A204.1 (cell line): ENCODE measurements around the gene EEF1AKMT1.

Experiments
- FAIRE-seq: peaks from 2 replicates; lab custom pipeline; 2012; peaks lifted over from hg19 to GRCh38; lab: Jason Lieb, UNC

EEF1AKMT1 gene

DNA sequence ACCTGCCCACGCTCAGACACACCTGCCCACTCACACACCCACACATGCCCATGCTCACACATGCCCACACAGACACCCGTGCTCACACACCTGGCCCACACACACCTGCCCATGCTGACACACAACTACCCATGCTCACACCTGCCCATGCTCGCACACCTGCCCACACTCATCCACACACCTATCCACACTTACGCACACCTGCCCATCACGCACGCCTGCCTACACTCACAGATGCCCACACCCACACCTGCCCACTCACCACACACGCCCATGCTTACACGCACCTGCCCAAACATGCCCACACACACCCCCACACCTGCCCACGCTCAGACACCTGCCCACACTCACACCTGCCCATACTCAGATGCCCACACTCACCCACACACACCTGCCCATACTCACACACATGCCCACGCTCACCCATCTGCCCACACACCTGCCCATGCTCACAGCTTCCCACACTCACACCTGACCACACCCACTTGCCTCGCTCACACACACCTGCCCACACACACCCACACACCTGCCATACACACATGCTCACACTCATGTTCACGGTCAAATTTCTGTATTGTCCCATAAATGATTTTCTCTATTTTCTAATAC is 54.7 kb downstream of the EEF1AKMT1 start:
- no peak for FAIRE-seq

DNA sequence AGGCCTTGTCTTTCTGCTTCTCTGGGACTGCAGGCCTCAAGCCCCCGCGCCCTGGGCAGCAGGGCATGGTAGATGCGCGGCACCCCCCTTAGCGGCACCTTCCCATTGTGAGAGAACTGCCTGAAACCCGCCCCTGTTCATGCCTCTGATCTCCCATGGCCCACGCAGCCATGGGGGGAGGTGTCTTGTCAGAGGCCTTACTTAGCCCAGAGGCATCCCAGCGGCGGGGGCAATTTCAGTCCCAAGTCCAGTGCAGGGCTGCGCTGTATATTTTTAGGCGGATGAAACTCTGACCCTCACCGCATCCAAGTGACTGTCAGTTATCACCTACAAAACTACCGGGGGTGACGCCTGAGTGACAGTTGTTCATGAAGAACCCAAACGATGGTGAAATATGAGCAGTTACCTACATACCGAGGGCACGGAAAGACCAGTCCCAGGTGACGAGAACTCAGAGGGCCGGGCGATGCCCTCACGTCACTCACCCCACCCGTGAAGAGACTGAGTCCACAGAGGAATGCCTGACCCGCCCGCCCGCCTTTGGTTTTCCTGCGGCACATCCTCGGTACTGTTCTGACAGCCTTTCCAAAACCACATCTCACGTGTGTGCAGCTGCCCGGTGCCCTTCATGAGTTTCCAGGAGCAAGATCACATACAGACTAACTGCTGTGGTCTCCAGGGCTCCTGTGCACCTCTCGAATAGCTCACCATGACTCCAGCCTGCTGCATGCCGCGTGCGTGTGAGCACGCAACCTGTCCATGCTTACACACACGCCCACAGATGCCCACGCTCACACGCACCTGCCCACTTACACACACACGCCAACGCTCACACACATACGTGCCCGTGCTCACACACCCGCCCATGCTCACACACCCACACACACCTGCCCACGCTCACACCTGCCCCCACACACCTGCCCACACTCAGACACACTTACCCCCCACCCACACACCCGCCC is 55.9 kb downstream of the EEF1AKMT1 start:
- no peak for FAIRE-seq

DNA sequence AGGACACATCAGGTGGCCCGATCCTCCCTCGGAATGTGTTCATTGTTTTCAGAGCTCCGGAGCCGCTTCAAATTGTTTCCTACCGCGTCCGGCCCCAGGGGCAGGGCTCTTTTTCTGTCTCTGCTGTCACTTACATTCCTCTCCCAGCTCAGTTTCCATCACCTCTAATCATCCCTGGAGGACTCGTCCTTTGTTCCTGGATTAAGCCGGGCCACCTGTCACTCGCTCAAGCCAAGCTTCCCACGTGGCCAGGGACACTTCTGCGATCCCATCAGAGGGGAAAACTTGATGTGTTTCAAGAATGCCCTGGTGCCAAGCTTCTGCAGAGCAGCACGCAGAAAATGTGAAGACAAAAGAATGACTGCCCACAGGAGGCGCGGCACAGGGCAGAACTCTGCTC is 56.8 kb downstream of the EEF1AKMT1 start:
- FAIRE-seq = no peak

DNA sequence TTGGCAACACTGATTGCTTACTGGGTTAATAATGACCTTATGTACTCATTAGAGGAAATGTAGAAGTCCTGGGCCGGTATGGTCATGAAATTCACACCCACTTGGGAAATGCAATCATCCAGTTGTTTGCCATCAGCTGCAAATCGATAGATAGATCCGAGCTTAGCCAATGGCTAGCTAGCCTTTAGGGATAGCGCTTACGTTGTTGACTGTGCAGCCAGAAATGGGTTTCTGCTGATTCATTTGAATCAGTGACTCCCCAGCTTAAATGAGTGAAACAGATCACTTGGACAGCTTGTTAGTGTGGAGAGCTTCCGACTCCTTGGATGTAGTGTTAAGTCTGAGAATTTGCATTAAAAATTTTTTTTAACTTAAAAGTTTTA is 58.4 kb downstream of the EEF1AKMT1 start:
- FAIRE-seq = no peak

DNA sequence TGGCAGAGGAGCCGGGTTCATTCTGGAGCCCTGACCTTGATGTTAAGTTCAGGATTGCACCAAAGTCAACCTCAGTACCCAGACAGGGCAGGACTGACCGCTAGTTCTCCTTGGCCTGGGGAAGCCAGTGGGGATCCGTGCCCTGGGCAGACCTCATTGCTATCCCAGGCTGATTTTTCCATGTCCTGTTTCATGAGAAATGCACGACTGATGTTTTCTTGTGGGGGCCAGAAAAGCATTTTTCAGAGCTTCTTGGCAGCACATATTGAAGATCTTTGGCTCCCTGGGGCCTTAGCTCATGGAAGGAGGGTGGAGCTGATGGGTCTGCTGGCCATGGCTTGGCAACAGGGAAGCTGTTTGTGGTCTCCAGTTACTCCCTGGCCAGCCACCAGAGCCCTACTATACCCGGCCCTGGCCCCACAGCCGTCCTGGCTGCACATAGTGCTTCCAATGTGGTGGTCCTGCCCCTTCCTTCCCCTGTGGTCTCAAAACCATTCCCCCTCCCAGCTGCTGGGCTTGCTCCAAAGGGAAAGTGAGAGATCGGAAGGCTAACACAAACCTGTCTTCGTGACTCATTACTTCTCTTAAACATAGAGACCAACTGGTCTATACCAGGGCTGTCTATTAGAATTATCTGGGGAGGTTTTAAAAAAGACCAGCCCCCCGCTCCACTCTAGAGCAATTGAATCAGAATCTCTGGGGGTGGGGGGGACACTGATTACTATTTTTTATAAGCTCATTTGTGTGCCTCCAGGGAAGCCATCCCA is 59.0 kb downstream of the EEF1AKMT1 start:
- FAIRE-seq = no peak

DNA sequence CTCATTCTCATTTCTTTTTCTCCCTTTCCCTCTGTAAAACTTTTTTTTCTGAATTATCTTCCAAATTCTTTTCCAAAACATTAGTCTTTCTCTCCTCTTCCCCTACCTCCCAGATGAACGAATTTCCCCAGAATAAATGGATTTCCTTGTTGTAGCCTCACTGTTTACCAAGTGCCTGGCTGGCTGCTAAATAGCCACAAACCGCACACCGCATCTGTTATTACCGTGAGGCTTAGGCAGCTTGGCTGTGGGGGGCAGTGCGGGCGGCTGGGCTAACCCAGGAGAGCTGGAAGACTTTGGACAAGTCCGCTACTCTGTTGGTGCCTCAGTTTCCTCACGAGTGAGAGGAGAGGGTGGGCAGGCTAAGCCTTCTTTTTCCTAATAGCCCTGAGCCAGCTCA is 59.6 kb downstream of the EEF1AKMT1 start:
- no peak for FAIRE-seq

DNA sequence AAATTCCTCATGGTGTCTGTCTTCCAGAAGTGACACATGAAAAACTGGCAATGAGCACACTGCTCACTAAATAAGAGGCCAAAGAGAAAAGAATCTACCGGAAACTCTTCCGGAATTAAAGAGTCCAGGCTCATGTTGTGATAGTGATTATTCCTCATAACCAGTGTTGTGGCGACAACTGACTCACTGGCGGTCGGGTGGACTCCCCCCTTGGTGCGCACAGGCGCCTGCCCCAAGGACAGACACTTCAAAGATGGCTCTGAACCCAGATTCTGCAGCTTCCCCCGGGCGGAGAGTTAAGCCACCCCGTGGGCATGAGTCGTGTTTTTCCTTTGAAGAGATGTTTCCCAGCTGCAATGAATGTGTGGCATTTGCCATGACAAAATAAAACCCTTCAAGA is 60.0 kb downstream of the EEF1AKMT1 start:
- FAIRE-seq = no peak

DNA sequence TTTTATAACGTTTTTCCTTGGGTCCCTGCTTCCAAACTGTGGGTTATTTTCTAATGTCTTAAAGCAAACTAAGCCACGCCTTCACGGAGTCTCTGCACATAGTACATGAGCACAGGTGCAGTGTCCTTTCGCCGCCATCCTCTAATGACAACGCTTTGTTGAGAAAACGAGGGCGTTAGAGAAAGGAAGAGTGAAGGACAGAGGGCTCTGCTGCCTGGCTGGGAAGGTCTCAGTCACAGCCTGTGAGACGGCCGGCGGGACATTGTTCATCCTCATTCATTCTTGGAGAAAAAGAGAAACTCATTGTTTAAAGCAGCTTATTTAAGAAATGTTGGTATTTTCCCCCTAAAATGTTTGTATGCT is 60.8 kb downstream of the EEF1AKMT1 start:
- no peak for FAIRE-seq

DNA sequence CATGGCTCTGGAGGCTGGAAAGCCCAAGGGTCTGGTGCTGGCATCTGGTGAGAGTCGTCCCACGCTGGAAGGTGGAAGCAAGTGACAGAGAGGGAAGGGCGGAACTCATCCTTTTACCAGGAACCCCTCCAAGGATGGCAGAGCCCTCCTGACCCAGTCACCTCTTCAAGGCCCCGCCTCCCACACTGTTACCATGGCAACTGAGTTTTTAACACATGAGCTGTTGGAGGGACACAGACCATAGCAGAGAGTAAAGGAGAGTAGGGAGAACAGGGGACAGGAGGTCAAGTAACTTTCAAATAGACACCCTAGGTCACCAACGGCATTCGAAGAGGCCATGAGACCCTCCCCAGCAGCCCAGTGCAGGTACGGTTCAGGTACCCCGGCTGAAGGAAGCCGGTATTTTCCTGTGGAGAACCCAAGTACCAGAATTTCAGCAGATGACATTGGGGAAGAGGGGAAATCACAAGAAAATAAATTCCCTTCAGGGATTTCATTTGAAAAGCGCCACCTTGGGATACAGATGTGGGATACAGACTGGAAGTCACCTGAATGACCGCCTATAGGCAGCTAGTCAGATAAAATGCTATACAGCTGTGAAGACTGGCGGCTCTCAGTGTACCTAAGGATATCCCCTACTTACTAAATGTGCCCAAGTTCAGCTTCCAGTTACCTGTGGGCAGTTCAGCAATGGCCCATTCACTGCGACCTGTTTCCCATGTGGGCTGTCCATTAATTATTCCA is 62.3 kb downstream of the EEF1AKMT1 start:
- no peak for FAIRE-seq

DNA sequence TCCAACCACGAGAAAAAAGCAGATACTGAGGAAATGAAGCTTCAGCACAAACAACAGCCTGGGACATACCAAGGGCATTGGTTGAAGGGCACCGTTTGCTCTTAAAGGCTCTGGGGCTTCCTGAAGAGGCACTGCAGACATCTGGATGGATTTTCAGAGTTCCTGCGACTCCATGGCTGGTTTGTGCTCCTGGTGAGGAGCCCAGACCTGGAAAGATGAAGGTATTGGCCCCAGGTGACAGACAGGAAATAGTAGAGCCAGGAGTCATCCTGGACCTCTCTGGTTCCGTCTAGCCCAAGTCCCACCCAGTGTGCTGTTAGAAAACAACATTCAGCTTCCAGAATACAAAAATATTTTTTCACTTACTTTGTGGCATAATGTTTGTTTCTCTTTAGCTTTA is 64.0 kb downstream of the EEF1AKMT1 start:
- no peak for FAIRE-seq

DNA sequence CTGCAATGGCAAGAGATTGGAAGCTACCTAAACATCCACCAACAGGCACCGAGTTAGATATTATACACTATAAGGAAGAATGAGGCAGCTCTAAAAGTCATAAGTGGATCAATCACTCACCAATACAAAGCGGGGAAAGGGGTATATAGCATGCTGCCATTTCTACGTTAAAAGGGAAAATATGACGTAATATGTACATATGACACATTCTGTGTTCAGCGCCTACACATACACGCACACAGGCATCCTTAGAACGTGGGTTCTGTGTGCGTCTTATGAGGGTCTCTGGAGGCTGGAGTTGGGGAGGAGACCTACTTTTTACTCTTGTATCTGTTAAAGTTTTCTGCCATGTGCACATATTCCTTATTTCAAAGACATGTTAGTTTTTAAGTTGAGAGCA is 64.4 kb downstream of the EEF1AKMT1 start:
- FAIRE-seq = no peak

DNA sequence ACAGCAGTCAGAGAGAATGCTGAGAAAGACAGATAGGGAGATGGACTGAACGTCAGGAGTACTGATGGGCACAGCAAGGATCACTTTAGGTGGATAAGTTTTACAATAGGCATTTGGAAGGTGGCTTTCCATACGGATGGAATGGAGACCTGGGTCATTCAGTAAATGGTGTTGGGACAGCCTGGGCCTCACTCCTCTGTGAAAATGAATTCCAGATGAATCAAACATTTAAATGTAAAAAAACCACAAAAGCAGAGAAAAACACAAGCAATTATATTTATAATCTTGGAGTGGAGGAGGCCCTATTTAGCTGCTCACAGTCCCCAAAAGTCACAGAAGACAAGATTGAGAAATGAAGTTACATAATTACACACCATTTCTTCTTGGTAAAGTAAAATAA is 65.5 kb downstream of the EEF1AKMT1 start:
- FAIRE-seq = no peak

DNA sequence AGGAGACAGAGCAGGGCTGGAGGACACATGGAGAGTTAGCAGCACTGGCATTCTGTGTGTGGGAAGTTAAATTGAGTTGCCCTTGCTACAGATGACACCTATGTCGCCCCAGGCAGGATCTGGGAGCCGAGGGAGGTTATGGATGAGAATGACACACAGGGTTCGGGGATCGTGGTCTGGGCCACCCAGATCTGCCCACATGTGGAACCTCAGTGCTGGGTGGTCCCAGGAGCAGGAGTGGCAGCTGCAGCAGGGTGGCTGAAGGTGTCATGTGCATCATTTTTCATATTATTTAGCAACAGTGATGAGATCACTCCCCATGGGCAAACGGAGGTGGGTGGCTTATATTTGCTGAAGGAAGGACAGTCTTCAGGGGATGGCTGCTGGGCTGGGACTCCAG is 67.1 kb downstream of the EEF1AKMT1 start:
- FAIRE-seq = no peak

DNA sequence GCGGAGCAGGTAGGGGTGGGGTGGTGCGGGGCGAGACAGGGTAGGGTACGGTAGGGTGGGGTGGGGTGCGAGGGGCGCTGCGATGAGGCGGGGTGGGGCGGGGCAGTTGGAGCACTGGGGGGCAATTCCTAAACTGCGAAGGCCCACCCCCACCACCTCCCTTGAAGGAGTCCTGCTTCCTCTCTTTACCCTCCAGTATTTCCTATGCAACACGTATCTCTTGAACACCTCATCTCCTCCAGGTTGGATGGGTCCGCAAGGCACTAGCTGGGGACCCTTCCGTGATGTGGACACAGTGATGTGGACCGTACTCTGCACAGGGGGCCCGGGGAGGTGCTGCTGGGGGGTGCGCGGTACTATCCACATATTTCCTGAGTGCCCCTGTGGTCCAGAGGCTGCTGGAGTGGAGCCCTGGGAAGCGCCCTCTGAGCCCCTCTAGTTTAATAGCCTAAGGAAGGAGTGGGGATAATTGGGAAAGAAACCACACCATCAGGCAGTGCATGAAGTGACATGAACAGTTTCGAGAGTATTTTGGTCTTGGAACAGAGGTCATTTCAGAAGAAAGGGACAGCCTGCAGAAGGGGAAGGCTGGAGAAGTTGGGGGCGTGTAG is 69.2 kb downstream of the EEF1AKMT1 start:
- FAIRE-seq = no peak

DNA sequence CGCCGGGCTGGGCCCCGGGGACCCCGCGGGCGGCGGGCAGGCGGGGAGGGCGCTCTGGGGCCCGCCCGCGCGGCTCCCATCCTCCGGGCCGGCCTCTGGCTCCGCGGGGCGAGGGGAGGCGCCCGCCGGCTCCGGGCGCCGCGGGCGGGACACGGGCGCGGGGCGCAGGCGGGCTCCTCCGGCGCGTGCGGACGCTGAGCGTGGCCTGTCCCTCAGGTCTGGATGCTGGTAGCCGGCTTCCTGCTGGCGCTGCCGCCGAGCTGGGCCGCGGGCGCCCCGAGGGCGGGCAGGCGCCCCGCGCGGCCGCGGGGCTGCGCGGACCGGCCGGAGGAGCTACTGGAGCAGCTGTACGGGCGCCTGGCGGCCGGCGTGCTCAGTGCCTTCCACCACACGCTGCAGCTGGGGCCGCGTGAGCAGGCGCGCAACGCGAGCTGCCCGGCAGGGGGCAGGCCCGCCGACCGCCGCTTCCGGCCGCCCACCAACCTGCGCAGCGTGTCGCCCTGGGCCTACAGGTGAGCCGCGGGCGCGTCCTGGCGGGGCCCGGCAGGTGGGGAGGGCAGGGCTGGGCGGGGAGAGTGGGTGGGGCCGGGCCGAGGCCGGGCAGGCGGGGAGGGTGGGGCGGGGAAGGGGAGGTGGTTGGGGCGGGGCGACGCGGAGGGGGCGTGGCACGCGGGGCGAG is 69.8 kb downstream of the EEF1AKMT1 start:
- FAIRE-seq = no peak

DNA sequence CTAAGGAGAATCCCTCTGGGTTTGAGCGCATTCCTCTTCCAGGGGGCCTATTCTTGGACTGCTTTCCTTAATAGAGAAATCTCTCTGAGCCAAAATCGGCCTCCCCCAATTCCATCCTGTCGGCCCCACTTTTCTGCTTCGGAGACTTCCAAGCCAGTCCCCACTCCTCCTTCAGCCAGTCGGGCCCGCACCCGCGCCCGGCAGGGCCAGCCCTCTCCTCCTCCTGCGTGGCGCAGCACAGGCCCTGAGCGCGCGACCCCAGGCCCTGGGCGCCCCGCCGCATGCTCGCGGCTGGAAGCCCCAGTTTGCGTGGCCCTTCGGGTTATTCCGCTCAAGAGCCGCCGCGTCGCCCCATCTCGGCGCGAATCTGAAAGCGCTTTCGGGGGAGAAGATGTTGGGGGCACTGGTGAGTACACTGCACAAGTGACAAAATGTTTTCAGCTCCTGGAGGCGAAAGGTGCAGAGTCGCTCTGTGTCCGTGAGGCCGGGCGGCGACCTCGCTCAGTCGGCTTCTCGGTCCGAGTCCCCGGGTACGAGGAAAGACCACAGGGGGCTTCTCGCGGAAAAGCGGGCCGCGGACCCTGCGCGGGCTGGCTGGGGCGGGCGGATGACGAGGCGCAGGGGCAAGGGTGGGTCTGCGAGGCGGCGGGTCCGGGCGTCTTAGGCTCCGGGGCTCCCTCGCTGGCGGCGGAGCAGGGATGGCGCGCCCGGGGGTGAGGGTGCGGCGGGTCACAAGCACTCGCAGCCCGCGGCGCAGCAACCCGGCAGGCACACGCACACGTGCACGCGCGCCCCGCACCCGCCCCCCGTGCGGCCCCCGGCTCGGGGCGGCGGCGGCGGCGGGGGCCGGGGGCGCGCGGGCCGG is 70.6 kb downstream of the EEF1AKMT1 start, which contains the start of gene IL17D:
Gene IL17D (plus strand): TSS at position 785 of the 865 bp plus-strand sequence. CDS start 303 bp downstream, outside the sequence.
- no peak for FAIRE-seq

DNA sequence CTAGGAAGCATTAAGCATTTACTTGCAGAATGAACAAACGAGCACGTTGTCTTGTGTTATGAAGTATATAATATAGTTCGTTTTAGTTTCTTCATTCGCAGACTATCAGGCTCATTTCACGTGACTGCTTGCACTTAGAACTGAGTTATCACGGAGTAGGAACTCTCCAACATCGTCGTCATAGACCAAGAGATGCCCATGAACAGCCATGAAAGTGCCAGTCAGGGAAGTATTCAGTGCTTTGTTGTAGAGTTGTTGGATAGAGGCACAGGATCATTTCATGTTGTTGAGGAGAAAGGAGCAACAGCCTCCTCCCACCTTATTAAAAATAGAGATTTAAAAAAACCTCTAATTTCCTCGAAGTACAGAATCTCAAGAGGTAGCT is 71.2 kb downstream of the EEF1AKMT1 start:
- FAIRE-seq = no peak

DNA sequence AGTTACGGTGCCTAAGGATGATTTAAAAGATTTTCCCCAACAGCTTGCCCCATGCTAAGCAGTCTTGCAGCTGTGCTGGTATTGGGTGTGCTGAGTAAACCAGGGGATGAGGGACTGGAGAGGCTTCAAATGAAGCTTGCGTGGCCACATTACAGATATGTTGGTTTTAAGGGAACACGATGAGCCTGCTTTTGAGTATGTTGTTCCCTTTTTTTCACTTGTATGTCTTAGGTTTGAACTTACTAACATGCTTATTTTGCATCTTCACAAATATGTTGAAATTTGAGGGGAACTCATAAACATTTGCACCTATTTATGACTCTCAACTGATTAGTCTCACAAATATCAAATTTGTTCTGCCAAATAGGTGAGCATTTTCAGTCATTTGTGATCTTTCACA is 72.3 kb downstream of the EEF1AKMT1 start:
- FAIRE-seq = no peak

DNA sequence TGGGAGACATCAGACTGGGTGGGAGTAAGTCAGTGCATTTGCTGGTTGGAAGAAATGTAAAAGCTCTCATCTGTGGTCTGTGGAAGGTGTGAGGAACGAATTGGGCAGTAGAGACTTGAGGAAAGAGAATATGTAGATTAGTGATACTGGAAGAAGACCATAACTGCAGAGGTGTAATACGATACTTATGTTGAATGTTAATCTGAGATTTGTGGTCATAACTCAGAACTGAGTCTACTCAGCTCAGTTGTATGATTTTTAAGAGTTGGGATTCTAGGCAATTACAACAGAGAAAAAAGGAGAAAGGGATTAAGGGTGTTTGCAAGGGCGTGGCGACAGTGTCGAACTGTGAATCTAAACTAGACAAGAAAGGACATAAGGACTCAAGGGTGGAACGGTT is 73.5 kb downstream of the EEF1AKMT1 start:
- FAIRE-seq = no peak

DNA sequence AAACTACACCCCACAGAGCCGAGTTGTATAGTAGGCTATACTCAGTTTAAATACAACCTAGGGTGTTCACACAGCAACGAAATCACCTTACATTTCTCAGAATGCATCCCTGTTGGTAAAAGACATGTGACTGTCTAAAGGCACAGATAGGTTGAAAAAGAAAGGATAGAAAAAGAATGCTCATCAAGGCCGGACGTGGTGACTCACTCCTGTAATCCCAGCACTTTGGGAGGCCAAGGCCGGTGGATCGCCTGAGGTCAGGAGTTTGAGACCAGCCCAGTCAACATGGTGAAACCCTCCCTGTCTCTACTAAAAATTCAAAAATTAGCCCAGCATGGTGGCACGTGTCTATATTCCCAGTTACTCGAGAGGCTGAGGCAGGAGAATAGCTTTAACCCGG is 74.0 kb downstream of the EEF1AKMT1 start:
- no peak for FAIRE-seq
